ENCODE measurements around the gene MMP3.

Gene MMP3

GRCh38 chr11:102792604-102793003 is 50.8 kb downstream of the MMP3 start:
- FAIRE-seq (no peak), DNase-seq (ENCODE audit: low spot score) (no peak)

- no peak for FAIRE-seq
- no peak for DNase-seq (ENCODE audit: low spot score)
These were observed 52.0 kb downstream of the MMP3 start for GRCh38 chr11:102791271-102792036.

- FAIRE-seq (no peak), DNase-seq (ENCODE audit: low spot score) (no peak)
These were observed 54.9 kb downstream of the MMP3 start for GRCh38 chr11:102788334-102788995.

All from urothelium cell line (cell line).